ENCODE measurements around the gene PPP3R1. TPM values are rescaled to one million over a fixed set of nuclear protein-coding genes. Genes with fewer than 3 reads are reported as not detected.

PPP3R1 gene
- total and polyA plus RNA-seq, 2 experiments from 2014 or later, result 7.9 to 49.6 TPM

DNA sequence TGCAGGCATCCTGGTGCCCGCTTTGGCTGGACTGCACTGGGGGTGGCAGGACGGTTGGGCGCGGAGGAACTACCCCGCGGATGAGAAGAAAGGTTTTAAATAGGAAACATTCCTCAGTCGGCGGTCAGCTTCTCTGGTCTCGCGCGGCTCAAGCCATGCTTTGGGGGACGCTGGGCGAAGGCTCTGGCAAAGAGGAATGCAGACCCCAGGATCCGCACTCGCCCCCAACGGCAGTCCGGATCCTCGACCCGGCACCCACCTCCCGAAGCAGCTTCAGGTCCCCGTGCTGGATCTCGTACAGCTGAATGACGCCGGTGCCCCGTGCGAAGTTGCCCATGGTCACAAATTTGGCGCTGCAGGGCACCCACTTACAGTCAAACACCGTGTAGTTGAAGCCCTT, 95.3 kb downstream of the PPP3R1 start (continued):
- TF ChIP-seq CREB1 (CRISPR knock-in tag; IDR thresholded peaks at IDR 0.05; ENCODE audit: low read depth) (no peak), STAT1 (IDR thresholded peaks at IDR 0.05; ENCODE audit: unreplicated experiment) (no peak), NANOG (IDR thresholded peaks at IDR 0.05; ENCODE audit: borderline replicate concordance) (no peak), EZH2 (IDR thresholded peaks at IDR 0.05; ENCODE audit: low read depth, unreplicated experiment) (no peak), POLR2AphosphoS5 (IDR thresholded peaks at IDR 0.05; ENCODE audit: low read depth) (no peak), JUNB (IDR thresholded peaks at IDR 0.05; ENCODE audit: unreplicated experiment) (no peak), ZNF331 (CRISPR knock-in tag; IDR thresholded peaks at IDR 0.05; ENCODE audit: low read depth) (no peak)
- TF ChIP-seq, protein P1, sequence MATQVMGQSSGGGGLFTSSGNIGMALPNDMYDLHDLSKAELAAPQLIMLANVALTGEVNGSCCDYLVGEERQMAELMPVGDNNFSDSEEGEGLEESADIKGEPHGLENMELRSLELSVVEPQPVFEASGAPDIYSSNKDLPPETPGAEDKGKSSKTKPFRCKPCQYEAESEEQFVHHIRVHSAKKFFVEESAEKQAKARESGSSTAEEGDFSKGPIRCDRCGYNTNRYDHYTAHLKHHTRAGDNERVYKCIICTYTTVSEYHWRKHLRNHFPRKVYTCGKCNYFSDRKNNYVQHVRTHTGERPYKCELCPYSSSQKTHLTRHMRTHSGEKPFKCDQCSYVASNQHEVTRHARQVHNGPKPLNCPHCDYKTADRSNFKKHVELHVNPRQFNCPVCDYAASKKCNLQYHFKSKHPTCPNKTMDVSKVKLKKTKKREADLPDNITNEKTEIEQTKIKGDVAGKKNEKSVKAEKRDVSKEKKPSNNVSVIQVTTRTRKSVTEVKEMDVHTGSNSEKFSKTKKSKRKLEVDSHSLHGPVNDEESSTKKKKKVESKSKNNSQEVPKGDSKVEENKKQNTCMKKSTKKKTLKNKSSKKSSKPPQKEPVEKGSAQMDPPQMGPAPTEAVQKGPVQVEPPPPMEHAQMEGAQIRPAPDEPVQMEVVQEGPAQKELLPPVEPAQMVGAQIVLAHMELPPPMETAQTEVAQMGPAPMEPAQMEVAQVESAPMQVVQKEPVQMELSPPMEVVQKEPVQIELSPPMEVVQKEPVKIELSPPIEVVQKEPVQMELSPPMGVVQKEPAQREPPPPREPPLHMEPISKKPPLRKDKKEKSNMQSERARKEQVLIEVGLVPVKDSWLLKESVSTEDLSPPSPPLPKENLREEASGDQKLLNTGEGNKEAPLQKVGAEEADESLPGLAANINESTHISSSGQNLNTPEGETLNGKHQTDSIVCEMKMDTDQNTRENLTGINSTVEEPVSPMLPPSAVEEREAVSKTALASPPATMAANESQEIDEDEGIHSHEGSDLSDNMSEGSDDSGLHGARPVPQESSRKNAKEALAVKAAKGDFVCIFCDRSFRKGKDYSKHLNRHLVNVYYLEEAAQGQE (IDR thresholded peaks at IDR 0.05; ENCODE audit: unreplicated experiment), result no peak

DNA sequence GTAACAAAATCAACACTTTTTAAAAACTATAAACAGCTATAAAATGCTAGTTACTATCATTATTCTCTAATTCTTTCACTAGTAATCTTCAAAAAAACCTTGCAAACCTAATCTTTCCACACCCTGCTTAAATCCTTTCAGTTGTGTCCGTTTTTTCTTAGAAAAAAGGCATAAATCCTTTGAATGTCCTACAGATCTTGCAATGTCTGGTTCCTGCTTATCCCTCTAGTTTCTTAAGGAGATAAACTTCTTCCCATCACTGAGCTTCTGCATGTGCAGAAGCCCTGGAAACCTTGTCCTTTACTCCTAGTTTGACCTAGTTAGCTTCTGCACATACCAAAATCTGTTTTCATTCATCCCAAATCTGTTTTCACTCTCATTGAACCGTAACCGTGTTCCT, 95.9 kb downstream of the PPP3R1 start:
- peaks cover 5% of the 10 kb centered on the region; the same call in 1 of the 2 replicates for H3K4me1 ChIP-seq (ENCODE audit: insufficient read depth)
- H4K20me1 ChIP-seq (replicated peaks; ENCODE audit: insufficient read depth), result 0 out of 2 replicates have a peak, but pooled peaks cover 5% of the 10 kb centered on the region
- H3K36me3 ChIP-seq (ENCODE audit: insufficient read depth), result peaks cover 12% of the 10 kb centered on the region; the same call in 1 of the 2 replicates
- H3K27ac ChIP-seq (ENCODE audit: low read depth), result peak overlapping the region; percentile 97
- ATAC-seq (no peak), DNase-seq (ENCODE audit: low spot score) (no peak)
- H3K4me2 ChIP-seq, result peak overlapping the region; percentile 93
- Mint-ChIP-seq H3K36me3 (ENCODE audit: low read depth) (peaks cover 22% of the 10 kb centered on the region), H3K4me1 (peaks cover 6% of the 10 kb centered on the region; the same call in 2 of the 3 replicates), H3K27me3 (ENCODE audit: insufficient read depth, low read depth, poor library complexity) (peaks cover 9% of the 10 kb centered on the region), H3K27ac (peak overlapping the region; percentile 100), H3K4me3 (peak overlapping the region; percentile 98), H3K9me3 (no peaks in the 10 kb centered on the region; the same call in 2 of the 3 replicates)
- H3K79me2 ChIP-seq (replicated peaks; ENCODE audit: insufficient read depth), result peaks cover 68% of the 10 kb centered on the region
- H3K27me3 ChIP-seq (ENCODE audit: insufficient read depth), result no peaks in the 10 kb centered on the region
- no peaks in the 10 kb centered on the region for H3K9me2 ChIP-seq (ENCODE audit: insufficient read depth)
- TF ChIP-seq, protein P2, sequence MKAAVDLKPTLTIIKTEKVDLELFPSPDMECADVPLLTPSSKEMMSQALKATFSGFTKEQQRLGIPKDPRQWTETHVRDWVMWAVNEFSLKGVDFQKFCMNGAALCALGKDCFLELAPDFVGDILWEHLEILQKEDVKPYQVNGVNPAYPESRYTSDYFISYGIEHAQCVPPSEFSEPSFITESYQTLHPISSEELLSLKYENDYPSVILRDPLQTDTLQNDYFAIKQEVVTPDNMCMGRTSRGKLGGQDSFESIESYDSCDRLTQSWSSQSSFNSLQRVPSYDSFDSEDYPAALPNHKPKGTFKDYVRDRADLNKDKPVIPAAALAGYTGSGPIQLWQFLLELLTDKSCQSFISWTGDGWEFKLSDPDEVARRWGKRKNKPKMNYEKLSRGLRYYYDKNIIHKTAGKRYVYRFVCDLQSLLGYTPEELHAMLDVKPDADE (IDR thresholded peaks at IDR 0.05), result no peak
- peak overlapping the region; percentile 76 for H3K4me3 ChIP-seq
- H2AFZ ChIP-seq, result peak overlapping the region; percentile 39; the same call in 1 of the 2 replicates
- H3F3A ChIP-seq (replicated peaks; ENCODE audit: low read depth), result no peaks in the 10 kb centered on the region

DNA sequence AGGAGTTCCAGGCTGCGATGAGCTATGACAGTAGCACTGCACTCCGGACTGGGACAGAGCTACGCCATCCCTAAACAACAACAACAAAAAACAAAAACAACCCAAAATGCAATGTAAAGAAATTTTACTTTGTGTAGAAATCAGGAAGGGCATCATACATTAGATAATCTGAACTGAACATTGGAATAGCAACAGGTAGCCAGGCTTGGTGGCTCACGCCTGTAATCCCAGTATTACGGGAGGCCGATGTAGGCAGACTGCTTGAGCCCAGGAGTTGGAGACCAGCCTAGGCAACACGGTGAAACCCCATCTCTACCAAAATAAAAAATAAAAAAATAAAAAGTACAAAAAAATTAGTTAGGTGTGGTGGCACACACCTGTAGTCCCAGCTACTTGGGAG, 96.7 kb downstream of the PPP3R1 start:
- H3K27me3 ChIP-seq (ENCODE audit: insufficient read depth), result no peaks in the 10 kb centered on the region
- no peak overlapping the region for H3K27ac ChIP-seq (ENCODE audit: low read depth)
- peaks cover 6% of the 10 kb centered on the region; the same call in 2 of the 3 replicates for H3K4me1 Mint-ChIP-seq
- H3K4me3 Mint-ChIP-seq, result peak overlapping the region; percentile 53; the same call in 2 of the 3 replicates
- H3K36me3 ChIP-seq (ENCODE audit: insufficient read depth), result peaks cover 4% of the 10 kb centered on the region; the same call in 1 of the 2 replicates
- H3K9me2 ChIP-seq (ENCODE audit: insufficient read depth), result no peaks in the 10 kb centered on the region
- DNase-seq (ENCODE audit: low spot score) (no peak), ATAC-seq (no peak)
- no peaks in the 10 kb centered on the region for H3F3A ChIP-seq (replicated peaks; ENCODE audit: low read depth)
- H3K27ac Mint-ChIP-seq, result no peak overlapping the region
- no peaks in the 10 kb centered on the region; the same call in 2 of the 3 replicates for H3K9me3 Mint-ChIP-seq
- H3K4me3 ChIP-seq, result peak overlapping the region; percentile 76; the same call in 1 of the 2 replicates
- H3K36me3 Mint-ChIP-seq (ENCODE audit: low read depth), result peaks cover 14% of the 10 kb centered on the region
- H2AFZ ChIP-seq, result no peak overlapping the region
- H3K79me2 ChIP-seq (replicated peaks; ENCODE audit: insufficient read depth), result peaks cover 67% of the 10 kb centered on the region
- TF ChIP-seq EZH2phosphoT487 (IDR thresholded peaks at IDR 0.05; ENCODE audit: unreplicated experiment) (no peak), JUNB (IDR thresholded peaks at IDR 0.05; ENCODE audit: unreplicated experiment) (no peak), ZNF331 (CRISPR knock-in tag; IDR thresholded peaks at IDR 0.05; ENCODE audit: low read depth) (no peak), NANOG (IDR thresholded peaks at IDR 0.05; ENCODE audit: borderline replicate concordance) (no peak)
- TF ChIP-seq, protein P3, sequence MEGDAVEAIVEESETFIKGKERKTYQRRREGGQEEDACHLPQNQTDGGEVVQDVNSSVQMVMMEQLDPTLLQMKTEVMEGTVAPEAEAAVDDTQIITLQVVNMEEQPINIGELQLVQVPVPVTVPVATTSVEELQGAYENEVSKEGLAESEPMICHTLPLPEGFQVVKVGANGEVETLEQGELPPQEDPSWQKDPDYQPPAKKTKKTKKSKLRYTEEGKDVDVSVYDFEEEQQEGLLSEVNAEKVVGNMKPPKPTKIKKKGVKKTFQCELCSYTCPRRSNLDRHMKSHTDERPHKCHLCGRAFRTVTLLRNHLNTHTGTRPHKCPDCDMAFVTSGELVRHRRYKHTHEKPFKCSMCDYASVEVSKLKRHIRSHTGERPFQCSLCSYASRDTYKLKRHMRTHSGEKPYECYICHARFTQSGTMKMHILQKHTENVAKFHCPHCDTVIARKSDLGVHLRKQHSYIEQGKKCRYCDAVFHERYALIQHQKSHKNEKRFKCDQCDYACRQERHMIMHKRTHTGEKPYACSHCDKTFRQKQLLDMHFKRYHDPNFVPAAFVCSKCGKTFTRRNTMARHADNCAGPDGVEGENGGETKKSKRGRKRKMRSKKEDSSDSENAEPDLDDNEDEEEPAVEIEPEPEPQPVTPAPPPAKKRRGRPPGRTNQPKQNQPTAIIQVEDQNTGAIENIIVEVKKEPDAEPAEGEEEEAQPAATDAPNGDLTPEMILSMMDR (conservative IDR thresholded peaks at IDR 0.05; ENCODE audit: low read depth in 2 of 2), result no peak
- TF ChIP-seq, protein P2 (IDR thresholded peaks at IDR 0.05), result no peak
- H3K27me3 Mint-ChIP-seq (ENCODE audit: insufficient read depth, low read depth, poor library complexity), result peaks cover 9% of the 10 kb centered on the region
- H3K4me2 ChIP-seq, result no peak overlapping the region
- H4K20me1 ChIP-seq (replicated peaks; ENCODE audit: insufficient read depth), result 0 out of 2 replicates have a peak, but pooled peaks cover 5% of the 10 kb centered on the region
- H3K4me1 ChIP-seq (ENCODE audit: insufficient read depth), result peaks cover 5% of the 10 kb centered on the region; the same call in 1 of the 2 replicates
